ENCODE measurements around the gene AGMO. TPM values are rescaled to one million over a fixed set of nuclear protein-coding genes. Genes with fewer than 3 reads are reported as not detected.
"Not testable (repeated sequence)": the region's sequence is repeated elsewhere in the genome, so short reads cannot be mapped to it uniquely, and the experiment has no call there.

AGMO gene
- total and polyA plus RNA-seq, 10 of the 15 experiments (the other 5 are each of a cell fraction or from before 2014, with no cell fraction given) = 0.11 to 0.29 TPM; not detected in 8

- FAIRE-seq; H3K9me3 ChIP-seq (replicated peaks; ENCODE audit: control insufficient read depth, insufficient read depth, low read length); H3K4me3 ChIP-seq; ATAC-seq; BruUV-seq (replicated peaks); H3K4me2 ChIP-seq (ENCODE audit: control insufficient read depth, insufficient read depth); H2AFZ ChIP-seq (ENCODE audit: control insufficient read depth, low read depth, low read length); intact Hi-C loops (cut with micrococcal nuclease; ENCODE audit: unreplicated experiment); H3K27me3 ChIP-seq (replicated peaks in 1 of 2; ENCODE audit: control insufficient read depth in 2 of 2, insufficient read depth in 2 of 2, low read length in 1 of 2); H3K36me3 ChIP-seq (ENCODE audit: control insufficient read depth in 2 of 2, insufficient read depth in 2 of 2, low read length in 1 of 2); CTCF ChIA-PET; in situ Hi-C loops (cut with MboI); H3K9ac ChIP-seq (ENCODE audit: control insufficient read depth, insufficient read depth, low read length); H4K20me1 ChIP-seq (ENCODE audit: control insufficient read depth, insufficient read depth); RAD21 ChIA-PET (ENCODE audit: unreplicated experiment); H3K4me1 ChIP-seq (ENCODE audit: control insufficient read depth, insufficient read depth, low read length); H3K79me2 ChIP-seq (ENCODE audit: control insufficient read depth, insufficient read depth, low read length); H3K27ac ChIP-seq (ENCODE audit: control insufficient read depth, insufficient read depth); DNase-seq (ENCODE audit: low read depth, low spot score): not testable (repeated sequence)
- ChIA-PET SMC1A (ENCODE audit: uncharacterized antibody, unreplicated experiment) (interaction anchor here (0.7 to 1.3 kb wide), 4 partner anchors 10 to 42 kb away, joined by 3 to 6 read pairs (median 3); no protein-coding TSS in a partner anchor), POLR2A (interaction anchor here (0.8 kb wide), 1 partner anchor 49 kb away, joined by 6 read pairs; no protein-coding TSS in a partner anchor)
- WGBS (ENCODE audit: insufficient coverage, insufficient replicate concordance, low lambda C conversion rate, missing lambda C conversion rate) = 45% methylated on average over 7 of the region's 7 CpGs
Observed at GRCh38 chr7:15517865-15518264, 44.0 kb downstream of the AGMO start.

GRCh38 chr7:15515252-15515651, 46.6 kb downstream of the AGMO start:
- Histone ChIP-seq H4K20me1 (ENCODE audit: control insufficient read depth, insufficient read depth) (no peaks in the 10 kb centered on the region), H3K4me1 (ENCODE audit: control insufficient read depth, insufficient read depth, low read length) (no peaks in the 10 kb centered on the region), H3K9me3 (replicated peaks; ENCODE audit: control insufficient read depth, insufficient read depth, low read length) (no peaks in the 10 kb centered on the region), H3K4me2 (ENCODE audit: control insufficient read depth, insufficient read depth) (no peak overlapping the region), H3K9ac (ENCODE audit: control insufficient read depth, insufficient read depth, low read length) (no peak overlapping the region), H3K27me3 (replicated peaks in 1 of 2; ENCODE audit: control insufficient read depth in 2 of 2, insufficient read depth in 2 of 2, low read length in 1 of 2) (no peaks in the 10 kb centered on the region), H3K4me3 (no peak overlapping the region), H3K79me2 (ENCODE audit: control insufficient read depth, insufficient read depth, low read length) (no peaks in the 10 kb centered on the region), H3K27ac (ENCODE audit: control insufficient read depth, insufficient read depth) (no peak overlapping the region), H2AFZ (ENCODE audit: control insufficient read depth, low read depth, low read length) (no peak overlapping the region), H3K36me3 (ENCODE audit: control insufficient read depth in 2 of 2, insufficient read depth in 2 of 2, low read length in 1 of 2) (no peaks in the 10 kb centered on the region)
- in situ Hi-C loops (cut with MboI) = no loop called here
- WGBS (ENCODE audit: insufficient coverage, insufficient replicate concordance, low lambda C conversion rate, missing lambda C conversion rate) = 4% methylated on average over 4 of the region's 4 CpGs
- TF ChIP-seq HSF1 (IDR thresholded peaks at IDR 0.05; ENCODE audit: low read depth, low read length) = no peak
- TF ChIP-seq BCL11A (IDR thresholded peaks at IDR 0.05; ENCODE audit: low read depth, low read length) = no peak
- TF ChIP-seq CHD4 (IDR thresholded peaks at IDR 0.05) = no peak
- TF ChIP-seq ZBTB33 (IDR thresholded peaks at IDR 0.05) = no peak
- no peak for TF ChIP-seq POLR2A (IDR thresholded peaks at IDR 0.05; ENCODE audit: low read depth, low read length)
- TF ChIP-seq CREB1 (IDR thresholded peaks at IDR 0.05; ENCODE audit: low read depth) = no peak
- TF ChIP-seq PAX8 (IDR thresholded peaks at IDR 0.05) = no peak
- ChIA-PET SMC1A (ENCODE audit: uncharacterized antibody, unreplicated experiment) (interaction anchor here (0.7 to 1.7 kb wide), 7 partner anchors 12 to 51 kb away, joined by 3 to 5 read pairs (median 3); no protein-coding TSS in a partner anchor), CTCF (interaction anchor here (1.1 to 1.3 kb wide), 2 partner anchors 116 to 206 kb away, joined by 3 read pairs; no protein-coding TSS in a partner anchor), POLR2A (no interaction called here), RAD21 (ENCODE audit: unreplicated experiment) (no interaction called here)
- intact Hi-C loops (cut with micrococcal nuclease; ENCODE audit: unreplicated experiment) = no loop called here
- ATAC-seq (no peak), FAIRE-seq (no peak), DNase-seq (ENCODE audit: low read depth, low spot score) (no peak)
- no TSS peak for BruUV-seq (replicated peaks)

All from GM12878 (cell line).